GM12878 (cell line): ENCODE data around the gene TROAP. TPM values are rescaled to one million over a fixed set of nuclear protein-coding genes. Genes with fewer than 3 reads are reported as not detected.

Experiments used
- BHLHE40 ChIP-seq, 2 experiments: fragments of 450-650 bp in 1 of 2; IDR thresholded peaks; 2 replicates each; pipeline ENCODE4 v1.6.1; 2011 to 2017; ENCODE audit warnings: low read depth in 2 of 2, borderline replicate concordance in 1 of 2, improper control_type of control experiment in 1 of 2, low read length in 1 of 2, mild to moderate bottlenecking in 1 of 2
- EGR1 ChIP-seq, 2 experiments: IDR thresholded peaks; 1 replicate in 1 of 2; 2 replicates in 1 of 2; pipeline ENCODE4 v1.6.1; 2011 to 2012; ENCODE audit warnings: low read depth in 2 of 2, low read length in 2 of 2, borderline replicate concordance in 1 of 2, mild to moderate bottlenecking in 1 of 2, moderate library complexity in 1 of 2
- FOXM1 ChIP-seq: IDR thresholded peaks from 2 replicates; pipeline ENCODE4 v1.6.1; 2012; ENCODE audit warnings: low read depth, mild to moderate bottlenecking, inconsistent platforms, low read length, moderate library complexity
- HDAC2 ChIP-seq: fragments of 200-600 bp; sonication (generic); IDR thresholded peaks from 2 replicates; pipeline ENCODE4 v1.6.1; 2017
- KDM1A ChIP-seq: fragments of 200-600 bp; sonication (generic); IDR thresholded peaks from 2 replicates; pipeline ENCODE4 v1.6.1; 2016; ENCODE audit warnings: borderline replicate concordance
- MYB ChIP-seq: fragments of 150-350 bp; IDR thresholded peaks from 2 replicates; pipeline ENCODE4 v1.6.1; 2014; ENCODE audit warnings: mild to moderate bottlenecking, low read depth, low read length, borderline replicate concordance
- NFYA ChIP-seq: IDR thresholded peaks from 2 replicates; pipeline ENCODE4 v1.6.1; 2011; ENCODE audit warnings: low read depth, mild to moderate bottlenecking, low read length, improper control_type of control experiment, borderline replicate concordance
- NRF1 ChIP-seq: conservative IDR thresholded peaks from 2 replicates; pipeline ENCODE4 v1.6.1; 2011; ENCODE audit warnings: mild to moderate bottlenecking, low read depth, low read length, improper control_type of control experiment
- RBBP5 ChIP-seq: fragments of 200-600 bp; sonication (generic); conservative IDR thresholded peaks from 2 replicates; pipeline ENCODE4 v1.6.1; 2016
- SMAD5 ChIP-seq: IDR thresholded peaks from 2 replicates; pipeline ENCODE4 v1.6.1; 2016; ENCODE audit warnings: antibody characterized with exemption, low read depth
- SMC3 ChIP-seq: IDR thresholded peaks from 2 replicates; pipeline ENCODE4 v1.6.1; 2011; ENCODE audit warnings: low read length, improper control_type of control experiment, borderline replicate concordance
- WRNIP1 ChIP-seq: IDR thresholded peaks from 2 replicates; pipeline ENCODE4 v1.6.1; 2011; ENCODE audit warnings: low read depth, low read length, improper control_type of control experiment, borderline replicate concordance
- ZNF24 ChIP-seq: fragments of 450-650 bp; IDR thresholded peaks from 2 replicates; pipeline ENCODE4 v1.6.1; 2017; ENCODE audit warnings: antibody characterized with exemption, mild to moderate bottlenecking
- ZNF274 ChIP-seq: IDR thresholded peaks from one replicate; pipeline ENCODE4 v1.8.0; 2011; ENCODE audit not compliant: insufficient read length, insufficient read depth
- polyA plus RNA-seq, 11 experiments: library from polyadenylated mRNA; depleted of rRNA in 4 of 11; unstranded in 6 of 11; stranded (reverse) in 5 of 11; fragments of >200 nt; fragmentation: Nextera tagmentation in 4 of 11; fragmentation: Illumina TruSeq in 1 of 11; extraction: Ambion mirVana in 4 of 11; extraction: Trizol in 1 of 11; gene quantifications; 1 replicate in 1 of 11; 2 replicates in 10 of 11; pipeline versions ENCODE4 v1.2.1 to v1.2.3, GENCODE V29; 2011 to 2016; ENCODE audit warnings: inconsistent platforms in 2 of 11, missing spikeins in 2 of 11, low read depth in 1 of 11
- total RNA-seq, 4 experiments: library from RNA; depleted of rRNA in 3 of 4; stranded (reverse); fragments of >200 nt in 3 of 4; fragmentation: Illumina TruSeq in 1 of 4; extraction: Trizol in 1 of 4; gene quantifications; 2 replicates each; pipeline versions ENCODE4 v1.2.1 to v1.2.3, GENCODE V29; 2013 to 2021
- TF ChIP-seq, protein P1 (sequence below): IDR thresholded peaks from 2 replicates; pipeline ENCODE4 v1.6.1; 2011; ENCODE audit warnings: borderline replicate concordance, low read depth, mild to moderate bottlenecking, moderate library complexity, mixed read lengths, low read length; ENCODE audit not compliant: insufficient read depth; ENCODE audit errors: extremely low read length
- TF ChIP-seq, protein P2 (sequence below): fragments of 450-650 bp; IDR thresholded peaks from 2 replicates; pipeline ENCODE4 v1.6.1; 2016; ENCODE audit warnings: mild to moderate bottlenecking, moderate library complexity, borderline replicate concordance
- TF ChIP-seq, protein P3 (sequence below), 3 experiments: IDR thresholded peaks in 2 of 3; conservative IDR thresholded peaks in 1 of 3; 2 replicates each; pipeline ENCODE4 v1.5.1; 2011; ENCODE audit warnings: low read depth in 3 of 3, low read length in 3 of 3, mild to moderate bottlenecking in 3 of 3, control low read depth in 2 of 3, moderate library complexity in 2 of 3, inconsistent platforms in 1 of 3, mixed read lengths in 1 of 3; ENCODE audit not compliant: control insufficient read depth in 2 of 3, insufficient read depth in 1 of 3; ENCODE audit errors: extremely low read depth in 1 of 3
- TF ChIP-seq, protein P4 (sequence below): IDR thresholded peaks from 2 replicates; pipeline ENCODE4 v1.6.1; 2012; ENCODE audit warnings: mild to moderate bottlenecking, low read depth, low read length

TROAP gene
- total and polyA plus RNA-seq, 10 of the 15 experiments (the other 5 are each of a cell fraction or from before 2014, with no cell fraction given), result 26.8 to 93.7 (median 52.6) TPM

- TF ChIP-seq, protein P1, sequence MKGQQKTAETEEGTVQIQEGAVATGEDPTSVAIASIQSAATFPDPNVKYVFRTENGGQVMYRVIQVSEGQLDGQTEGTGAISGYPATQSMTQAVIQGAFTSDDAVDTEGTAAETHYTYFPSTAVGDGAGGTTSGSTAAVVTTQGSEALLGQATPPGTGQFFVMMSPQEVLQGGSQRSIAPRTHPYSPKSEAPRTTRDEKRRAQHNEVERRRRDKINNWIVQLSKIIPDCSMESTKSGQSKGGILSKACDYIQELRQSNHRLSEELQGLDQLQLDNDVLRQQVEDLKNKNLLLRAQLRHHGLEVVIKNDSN, result no peak
- TF ChIP-seq, protein P2, sequence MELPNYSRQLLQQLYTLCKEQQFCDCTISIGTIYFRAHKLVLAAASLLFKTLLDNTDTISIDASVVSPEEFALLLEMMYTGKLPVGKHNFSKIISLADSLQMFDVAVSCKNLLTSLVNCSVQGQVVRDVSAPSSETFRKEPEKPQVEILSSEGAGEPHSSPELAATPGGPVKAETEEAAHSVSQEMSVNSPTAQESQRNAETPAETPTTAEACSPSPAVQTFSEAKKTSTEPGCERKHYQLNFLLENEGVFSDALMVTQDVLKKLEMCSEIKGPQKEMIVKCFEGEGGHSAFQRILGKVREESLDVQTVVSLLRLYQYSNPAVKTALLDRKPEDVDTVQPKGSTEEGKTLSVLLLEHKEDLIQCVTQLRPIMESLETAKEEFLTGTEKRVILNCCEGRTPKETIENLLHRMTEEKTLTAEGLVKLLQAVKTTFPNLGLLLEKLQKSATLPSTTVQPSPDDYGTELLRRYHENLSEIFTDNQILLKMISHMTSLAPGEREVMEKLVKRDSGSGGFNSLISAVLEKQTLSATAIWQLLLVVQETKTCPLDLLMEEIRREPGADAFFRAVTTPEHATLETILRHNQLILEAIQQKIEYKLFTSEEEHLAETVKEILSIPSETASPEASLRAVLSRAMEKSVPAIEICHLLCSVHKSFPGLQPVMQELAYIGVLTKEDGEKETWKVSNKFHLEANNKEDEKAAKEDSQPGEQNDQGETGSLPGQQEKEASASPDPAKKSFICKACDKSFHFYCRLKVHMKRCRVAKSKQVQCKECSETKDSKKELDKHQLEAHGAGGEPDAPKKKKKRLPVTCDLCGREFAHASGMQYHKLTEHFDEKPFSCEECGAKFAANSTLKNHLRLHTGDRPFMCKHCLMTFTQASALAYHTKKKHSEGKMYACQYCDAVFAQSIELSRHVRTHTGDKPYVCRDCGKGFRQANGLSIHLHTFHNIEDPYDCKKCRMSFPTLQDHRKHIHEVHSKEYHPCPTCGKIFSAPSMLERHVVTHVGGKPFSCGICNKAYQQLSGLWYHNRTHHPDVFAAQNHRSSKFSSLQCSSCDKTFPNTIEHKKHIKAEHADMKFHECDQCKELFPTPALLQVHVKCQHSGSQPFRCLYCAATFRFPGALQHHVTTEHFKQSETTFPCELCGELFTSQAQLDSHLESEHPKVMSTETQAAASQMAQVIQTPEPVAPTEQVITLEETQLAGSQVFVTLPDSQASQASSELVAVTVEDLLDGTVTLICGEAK, result no peak
- TF ChIP-seq NRF1 (no peak), SMC3 (peak; percentile 64), FOXM1 (no peak), NFYA (no peak), WRNIP1 (no peak), RBBP5 (no peak), SMAD5 (no peak), EGR1 (IDR thresholded peaks at IDR 0.05; ENCODE audit: borderline replicate concordance in 1 of 2, low read depth in 2 of 2, low read length in 2 of 2) (no peak), BHLHE40 (IDR thresholded peaks at IDR 0.05; ENCODE audit: borderline replicate concordance in 1 of 2, low read depth in 2 of 2, low read length in 1 of 2) (peak in 1 of 2 experiments; percentile 18; a peak in 1 of 4 replicates), KDM1A (no peak), MYB (no peak), HDAC2 (no peak), ZNF274 (no peak), ZNF24 (no peak)
- TF ChIP-seq, protein P3, sequence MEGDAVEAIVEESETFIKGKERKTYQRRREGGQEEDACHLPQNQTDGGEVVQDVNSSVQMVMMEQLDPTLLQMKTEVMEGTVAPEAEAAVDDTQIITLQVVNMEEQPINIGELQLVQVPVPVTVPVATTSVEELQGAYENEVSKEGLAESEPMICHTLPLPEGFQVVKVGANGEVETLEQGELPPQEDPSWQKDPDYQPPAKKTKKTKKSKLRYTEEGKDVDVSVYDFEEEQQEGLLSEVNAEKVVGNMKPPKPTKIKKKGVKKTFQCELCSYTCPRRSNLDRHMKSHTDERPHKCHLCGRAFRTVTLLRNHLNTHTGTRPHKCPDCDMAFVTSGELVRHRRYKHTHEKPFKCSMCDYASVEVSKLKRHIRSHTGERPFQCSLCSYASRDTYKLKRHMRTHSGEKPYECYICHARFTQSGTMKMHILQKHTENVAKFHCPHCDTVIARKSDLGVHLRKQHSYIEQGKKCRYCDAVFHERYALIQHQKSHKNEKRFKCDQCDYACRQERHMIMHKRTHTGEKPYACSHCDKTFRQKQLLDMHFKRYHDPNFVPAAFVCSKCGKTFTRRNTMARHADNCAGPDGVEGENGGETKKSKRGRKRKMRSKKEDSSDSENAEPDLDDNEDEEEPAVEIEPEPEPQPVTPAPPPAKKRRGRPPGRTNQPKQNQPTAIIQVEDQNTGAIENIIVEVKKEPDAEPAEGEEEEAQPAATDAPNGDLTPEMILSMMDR (IDR thresholded peaks at IDR 0.05 in 2 of 3, conservative IDR thresholded peaks at IDR 0.05 in 1 of 3; ENCODE audit: control insufficient read depth in 2 of 3, extremely low read depth in 1 of 3, insufficient read depth in 1 of 3, low read depth in 3 of 3, low read length in 3 of 3), result peak; percentile 72 to 91 (median 91)
- TF ChIP-seq, protein P4, sequence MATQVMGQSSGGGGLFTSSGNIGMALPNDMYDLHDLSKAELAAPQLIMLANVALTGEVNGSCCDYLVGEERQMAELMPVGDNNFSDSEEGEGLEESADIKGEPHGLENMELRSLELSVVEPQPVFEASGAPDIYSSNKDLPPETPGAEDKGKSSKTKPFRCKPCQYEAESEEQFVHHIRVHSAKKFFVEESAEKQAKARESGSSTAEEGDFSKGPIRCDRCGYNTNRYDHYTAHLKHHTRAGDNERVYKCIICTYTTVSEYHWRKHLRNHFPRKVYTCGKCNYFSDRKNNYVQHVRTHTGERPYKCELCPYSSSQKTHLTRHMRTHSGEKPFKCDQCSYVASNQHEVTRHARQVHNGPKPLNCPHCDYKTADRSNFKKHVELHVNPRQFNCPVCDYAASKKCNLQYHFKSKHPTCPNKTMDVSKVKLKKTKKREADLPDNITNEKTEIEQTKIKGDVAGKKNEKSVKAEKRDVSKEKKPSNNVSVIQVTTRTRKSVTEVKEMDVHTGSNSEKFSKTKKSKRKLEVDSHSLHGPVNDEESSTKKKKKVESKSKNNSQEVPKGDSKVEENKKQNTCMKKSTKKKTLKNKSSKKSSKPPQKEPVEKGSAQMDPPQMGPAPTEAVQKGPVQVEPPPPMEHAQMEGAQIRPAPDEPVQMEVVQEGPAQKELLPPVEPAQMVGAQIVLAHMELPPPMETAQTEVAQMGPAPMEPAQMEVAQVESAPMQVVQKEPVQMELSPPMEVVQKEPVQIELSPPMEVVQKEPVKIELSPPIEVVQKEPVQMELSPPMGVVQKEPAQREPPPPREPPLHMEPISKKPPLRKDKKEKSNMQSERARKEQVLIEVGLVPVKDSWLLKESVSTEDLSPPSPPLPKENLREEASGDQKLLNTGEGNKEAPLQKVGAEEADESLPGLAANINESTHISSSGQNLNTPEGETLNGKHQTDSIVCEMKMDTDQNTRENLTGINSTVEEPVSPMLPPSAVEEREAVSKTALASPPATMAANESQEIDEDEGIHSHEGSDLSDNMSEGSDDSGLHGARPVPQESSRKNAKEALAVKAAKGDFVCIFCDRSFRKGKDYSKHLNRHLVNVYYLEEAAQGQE, result no peak
These were observed 19.2 kb downstream of the TROAP start (continued) for GRCh38 chr12:49342066-49342913.
